GM21447 (cell line): Measurements from ENCODE around the gene GALNT2.

Source experiments
- ATAC-seq: cut with Tn5 transposase; IDR thresholded peaks from one replicate; pipeline ENCODE4 v1.9.1; 2021; ENCODE audit not compliant: unreplicated experiment

GALNT2 gene

DNA sequence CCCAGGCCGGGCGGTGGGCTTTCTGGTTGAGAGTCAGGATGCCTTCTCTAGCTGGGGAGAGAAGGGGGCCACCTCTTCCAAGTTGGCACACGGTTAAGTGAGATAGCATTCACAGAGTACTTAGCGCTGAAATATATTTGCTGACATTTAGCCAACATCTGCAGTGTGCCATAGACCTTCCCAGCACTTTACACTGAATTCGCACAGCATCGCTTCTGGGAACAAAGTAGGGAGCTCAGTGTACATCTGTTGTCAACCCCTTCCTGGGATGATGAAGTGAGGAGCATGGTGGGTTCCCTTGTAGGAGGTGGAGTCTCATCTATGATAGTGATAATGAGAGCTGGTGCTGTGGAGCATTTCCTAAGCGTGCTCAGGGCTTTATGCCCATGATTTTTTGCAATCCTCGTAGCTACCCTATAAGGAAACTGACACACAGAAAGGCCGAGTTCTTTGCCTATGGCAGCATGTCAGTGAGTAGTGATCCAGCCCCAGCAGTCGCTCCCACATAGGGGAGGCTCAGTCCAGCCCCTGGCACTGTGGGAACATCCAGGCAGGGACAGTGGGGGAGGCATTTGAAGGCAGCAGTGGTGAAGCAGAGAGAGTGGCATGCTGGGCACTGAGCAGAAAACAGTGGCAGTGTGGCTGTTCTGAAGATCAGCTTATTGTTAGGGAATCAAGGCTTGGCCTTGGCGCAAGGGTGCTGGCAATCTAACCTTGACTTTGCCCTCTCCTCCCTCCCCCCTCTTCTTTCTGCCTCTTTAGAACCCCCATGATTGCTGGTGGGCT is 182.8 kb downstream of the GALNT2 start:
- no peak for ATAC-seq

- no peak for ATAC-seq
Measured at GRCh38 chr1:230250666-230251065, 183.6 kb downstream of the GALNT2 start.

GRCh38 chr1:230251644-230252191 is 184.7 kb downstream of the GALNT2 start:
- peak; percentile 70 for ATAC-seq

DNA sequence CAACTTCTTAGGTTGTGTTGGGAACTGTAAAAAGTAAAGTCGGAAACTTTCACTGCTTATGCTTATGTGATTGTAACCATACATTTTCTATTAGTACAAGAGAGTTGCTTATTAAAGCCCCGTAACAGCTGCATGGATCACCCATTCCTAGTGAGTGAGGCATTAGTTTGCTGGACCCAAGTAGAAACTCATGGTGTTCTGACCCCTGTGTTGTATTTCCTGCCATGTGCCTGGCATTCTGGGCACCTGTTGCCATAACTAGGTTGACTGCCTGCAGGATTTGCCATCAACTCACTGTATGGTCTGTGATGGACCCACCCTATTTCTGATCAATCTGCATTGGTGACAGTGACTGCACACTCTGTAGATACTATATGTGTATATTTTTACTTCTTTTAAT is 186.1 kb downstream of the GALNT2 start:
- ATAC-seq = no peak

DNA sequence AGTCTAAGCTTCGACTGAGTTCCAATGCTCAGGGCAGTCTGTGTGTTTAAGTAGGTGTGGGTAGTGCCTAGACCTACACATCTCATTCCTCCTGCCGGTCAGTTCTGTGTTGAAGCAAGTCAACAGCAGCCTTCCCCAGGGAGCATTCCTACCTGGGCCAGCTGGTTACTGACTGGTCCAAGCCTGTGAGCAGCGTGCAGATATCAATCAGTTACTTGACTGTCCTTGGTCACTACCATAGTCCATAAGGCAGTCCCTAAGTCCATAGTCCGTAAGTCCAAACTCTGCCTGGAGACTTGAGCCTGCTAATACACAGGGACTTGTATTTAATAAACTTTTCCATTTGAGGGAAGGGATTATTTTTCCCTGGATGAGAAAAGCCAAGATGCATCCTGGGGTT is 187.2 kb downstream of the GALNT2 start:
- ATAC-seq = no peak

- no peak for ATAC-seq
Measured at GRCh38 chr1:230255116-230255515, 188.1 kb downstream of the GALNT2 start.

DNA sequence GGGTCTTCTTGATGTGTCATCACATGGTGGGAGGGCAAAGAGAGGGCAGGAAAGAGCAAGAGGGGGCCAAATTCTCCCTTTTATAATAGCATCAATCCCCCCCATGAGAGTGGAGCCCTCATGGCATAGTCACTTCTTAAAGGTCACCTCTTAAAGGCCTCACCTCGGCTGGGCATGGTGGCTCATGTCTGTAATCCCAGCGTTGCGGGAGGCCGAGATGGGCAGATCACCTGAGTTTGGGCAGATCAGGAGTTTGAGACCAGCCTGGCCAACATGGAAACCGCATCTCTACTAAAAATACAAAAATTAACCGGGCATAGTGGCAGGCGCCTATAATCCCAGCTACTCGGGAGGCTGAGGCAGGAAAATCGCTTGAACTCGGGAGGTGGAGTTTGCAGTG is 189.0 kb downstream of the GALNT2 start:
- ATAC-seq = no peak

GRCh38 chr1:230256896-230257295 is 189.9 kb downstream of the GALNT2 start:
- no peak for ATAC-seq

GRCh38 chr1:230259621-230260020 is 192.6 kb downstream of the GALNT2 start:
- no peak for ATAC-seq

DNA sequence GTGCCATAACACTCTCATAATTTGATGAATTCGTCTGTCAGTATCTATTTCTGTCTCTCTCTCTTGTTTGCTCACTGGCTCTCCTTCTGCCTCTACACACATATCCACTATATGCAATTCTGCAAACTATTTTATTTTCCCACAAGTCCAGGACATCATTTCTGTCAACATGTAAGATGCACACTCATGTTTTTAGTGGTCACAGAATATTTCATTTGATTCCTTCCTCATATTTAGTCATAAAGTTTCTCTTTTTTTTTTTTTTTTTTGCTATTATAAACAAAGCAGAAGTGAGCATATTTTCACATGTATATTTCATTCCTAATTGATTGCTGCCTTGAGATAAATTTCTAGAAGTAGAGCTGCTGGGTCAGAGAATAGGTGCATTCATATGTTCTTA is 193.8 kb downstream of the GALNT2 start:
- no peak for ATAC-seq

GRCh38 chr1:230261928-230262650 is 195.1 kb downstream of the GALNT2 start:
- ATAC-seq = no peak

GRCh38 chr1:230262867-230263567 is 196.0 kb downstream of the GALNT2 start:
- no peak for ATAC-seq

GRCh38 chr1:230263568-230264195 is 196.6 kb downstream of the GALNT2 start:
- ATAC-seq = no peak

DNA sequence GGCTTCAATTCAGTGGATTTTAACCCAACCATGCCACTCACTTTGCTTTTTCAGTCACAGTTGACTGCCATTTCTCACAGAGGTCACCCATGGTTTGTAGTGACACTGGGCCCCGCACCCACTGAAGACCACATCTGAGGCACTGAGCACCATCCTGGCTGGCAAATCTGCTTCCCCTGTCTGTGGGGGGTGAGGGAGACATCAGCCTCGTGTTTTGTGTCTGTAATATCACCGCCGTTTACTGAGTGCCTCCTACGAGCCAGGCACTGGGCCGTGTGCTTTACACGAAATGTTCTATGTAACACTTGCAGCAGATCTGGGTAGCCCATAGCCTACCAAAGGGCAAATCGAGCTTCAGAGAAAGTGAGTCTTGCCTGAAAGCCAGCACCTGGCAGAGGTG is 197.3 kb downstream of the GALNT2 start:
- ATAC-seq = no peak

DNA sequence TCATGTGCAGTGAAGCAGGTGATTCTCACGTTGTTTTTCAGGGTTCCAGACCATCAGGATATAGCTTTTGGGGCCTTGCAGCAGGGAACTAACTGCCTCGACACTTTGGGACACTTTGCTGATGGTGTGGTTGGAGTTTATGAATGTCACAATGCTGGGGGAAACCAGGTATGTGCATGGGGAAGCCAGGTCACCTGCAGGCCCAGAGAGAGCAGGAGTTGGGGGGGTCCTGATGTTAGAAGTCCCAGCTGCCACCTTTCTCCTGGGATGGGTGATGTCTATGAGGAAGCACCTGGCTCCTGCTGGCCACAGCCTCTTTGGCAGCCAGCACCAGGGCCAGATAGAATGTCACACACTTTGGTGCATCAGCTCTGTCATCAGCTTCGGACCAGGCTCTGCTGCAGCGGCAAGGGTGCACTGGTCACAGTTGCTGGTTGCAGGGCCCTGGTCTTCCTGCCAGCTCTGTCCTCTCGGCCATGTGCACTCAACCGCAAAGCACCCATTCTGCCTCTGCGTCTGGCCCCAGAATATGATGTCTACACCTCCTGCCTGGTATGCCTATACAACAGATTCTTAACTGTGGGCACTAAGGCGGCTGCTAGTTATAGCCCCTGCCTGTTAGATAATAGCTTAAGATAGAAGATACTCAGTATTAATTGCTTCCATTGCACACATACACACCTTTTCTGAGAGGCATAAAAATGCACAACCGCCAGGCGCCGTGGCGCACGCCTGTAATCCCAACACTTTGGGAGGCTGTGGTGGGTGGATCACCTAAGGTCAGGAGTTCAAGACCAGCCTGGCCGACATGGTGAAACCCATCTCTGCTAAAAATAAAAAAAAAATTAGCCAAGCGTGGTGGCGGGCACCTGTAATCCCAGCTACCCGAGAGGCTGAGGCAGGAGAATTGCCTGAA is 198.4 kb downstream of the GALNT2 start:
- ATAC-seq = no peak

- ATAC-seq = no peak
Measured at GRCh38 chr1:230266456-230266855, 199.4 kb downstream of the GALNT2 start.

- no peak for ATAC-seq
Measured at GRCh38 chr1:230267338-230268065, 200.5 kb downstream of the GALNT2 start.

GRCh38 chr1:230268371-230269170 is 201.5 kb downstream of the GALNT2 start:
- ATAC-seq = no peak

DNA sequence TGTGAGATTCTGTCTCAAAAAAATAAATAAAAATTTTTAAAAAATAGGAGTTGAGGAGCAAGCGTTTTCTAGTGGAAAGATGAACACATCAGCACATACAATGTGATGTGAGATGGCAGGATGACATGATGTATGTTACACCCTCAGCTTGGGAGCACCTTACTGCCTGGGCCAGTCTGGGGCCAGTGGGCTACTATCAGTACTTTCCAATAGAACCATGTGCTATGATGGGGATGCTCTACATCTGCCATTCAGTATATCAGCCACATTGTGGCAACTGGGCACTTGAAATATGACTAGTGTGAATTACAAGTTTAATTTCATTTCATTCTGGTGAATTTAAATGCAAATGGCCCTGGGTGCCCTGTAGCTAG is 203.1 kb downstream of the GALNT2 start:
- peak; percentile 7 for ATAC-seq
